Esophagus muscularis mucosa (tissue), 4 donors: ENCODE data around the gene MRM2. TPM values are rescaled to one million over a fixed set of nuclear protein-coding genes. Genes with fewer than 3 reads are reported as not detected.

Experiments
- DNase-seq: peaks from one replicate; pipeline ENCODE4 v3.0.0-alpha.2; 2017; ENCODE audit errors: extremely low spot score
- H3K27ac ChIP-seq, 4 donors: fragments of 200-600 bp; sonication (generic); replicated peaks in 1 of 4; 1 replicate in 3 of 4; 2 replicates in 1 of 4; pipeline ENCODE4 v1.5.1; 2016 to 2019; ENCODE audit warnings: mild to moderate bottlenecking in 1 of 4
- H3K27me3 ChIP-seq, 4 donors: fragments of 200-600 bp; sonication (generic); one replicate each; pipeline versions ENCODE4 v1.5.1 to v1.6.0; 2016 to 2019
- H3K36me3 ChIP-seq, 4 donors: fragments of 200-600 bp; sonication (generic); one replicate each; pipeline ENCODE4 v1.5.1; 2016 to 2019
- H3K4me1 ChIP-seq, 4 donors: fragments of 200-600 bp; sonication (generic); one replicate each; pipeline ENCODE4 v1.5.1; 2016 to 2019
- H3K4me3 ChIP-seq, 4 donors: fragments of 200-600 bp; sonication (generic); 1 replicate in 2 of 4; 2 replicates in 2 of 4; pipeline ENCODE4 v1.5.1; 2016 to 2019; ENCODE audit warnings: mild to moderate bottlenecking in 4 of 4, moderate library complexity in 1 of 4
- H3K9me3 ChIP-seq, 4 donors: fragments of 200-600 bp; sonication (generic); 1 replicate in 3 of 4; 2 replicates in 1 of 4; pipeline ENCODE4 v1.5.1; 2016 to 2019
- CTCF ChIP-seq, 3 experiments: fragments of 200-600 bp in 2 of 3; fragments of 450-650 bp in 1 of 3; sonication (generic) in 2 of 3; IDR thresholded peaks; one replicate each; pipeline ENCODE4 v1.5.1; 2017 to 2019; ENCODE audit warnings: antibody characterized with exemption in 3 of 3, mild to moderate bottlenecking in 2 of 3, moderate library complexity in 1 of 3
- EP300 ChIP-seq: sonication (generic); formaldehyde crosslinking; IDR thresholded peaks from one replicate; pipeline ENCODE4 v1.6.1; 2017; ENCODE audit warnings: antibody characterized with exemption
- POLR2A ChIP-seq: fragments of 450-650 bp; IDR thresholded peaks from one replicate; pipeline ENCODE4 v1.6.1; 2017; ENCODE audit warnings: antibody characterized with exemption, moderate library complexity, mild to moderate bottlenecking, low read depth
- POLR2AphosphoS5 ChIP-seq, 2 donors: sonication (generic); formaldehyde crosslinking; IDR thresholded peaks; one replicate each; pipeline ENCODE4 v1.6.1; 2017; ENCODE audit warnings: antibody characterized with exemption in 2 of 2
- WGBS: methylation state at CpG from one replicate; pipeline ENCODE4 v1.1.5; 2018; 5-methylcytosine and 5-hydroxymethylcytosine counted together
- intact Hi-C: fragments of 100-400 bp; cut with DNase I; formaldehyde crosslinking; loops from one replicate; pipeline ENCODE4 v1.15.1; 2023
- total RNA-seq, 4 donors: library from RNA; depleted of rRNA; stranded (reverse); fragments of >200 nt; gene quantifications; one replicate each; pipeline versions ENCODE4 v1.1.0 to v1.2.1, GENCODE V29; 2016

MRM2 gene
- total RNA-seq, 4 donors from 2014 or later = 13.3 to 20.3 (median 16.5) TPM

GRCh38 chr7:2249744-2250323, 7.8 kb upstream of the MRM2 start:
- Histone ChIP-seq H3K4me1 (peaks cover 6 to 15% (median 11%) of the 10 kb centered on the region in 4 donors), H3K9me3 (no peaks in the 10 kb centered on the region), H3K27me3 (no peaks in the 10 kb centered on the region), H3K4me3 (no peak overlapping the region), H3K27ac (peak overlapping the region in 1 of 4 donors; percentile 62), H3K36me3 (peaks cover 5 to 28% (median 12%) of the 10 kb centered on the region in 4 donors)
- DNase-seq = no peak
- intact Hi-C loops = loop anchor here (5.0 kb wide), 1 partner anchor 102 kb away; the partner anchor contains the start of gene EIF3B
- TF ChIP-seq EP300 (no peak), POLR2AphosphoS5 (IDR thresholded peaks at IDR 0.05) (no peak), POLR2A (no peak), CTCF (IDR thresholded peaks at IDR 0.05) (no peak)
- 83% methylated on average over 27 of the region's 27 CpGs for WGBS

GRCh38 chr7:2248984-2249694, 7.1 kb upstream of the MRM2 start:
- Histone ChIP-seq H3K4me3 (no peak overlapping the region), H3K27me3 (no peaks in the 10 kb centered on the region), H3K4me1 (peaks cover 6 to 15% (median 11%) of the 10 kb centered on the region in 4 donors), H3K27ac (peak overlapping the region in 2 of 4 donors; percentile 34 to 62), H3K9me3 (no peaks in the 10 kb centered on the region), H3K36me3 (peaks cover 0 to 21% (median 5%) of the 10 kb centered on the region in 4 donors)
- intact Hi-C loops = loop anchor here (5.0 kb wide), 1 partner anchor 103 kb away; the partner anchor contains the start of gene EIF3B
- DNase-seq = no peak
- WGBS = 30% methylated on average over 16 of the region's 24 CpGs
- TF ChIP-seq CTCF (IDR thresholded peaks at IDR 0.05) (no peak), POLR2AphosphoS5 (IDR thresholded peaks at IDR 0.05) (peak in 1 of 2 donors; percentile 12)

- no peak overlapping the region for H3K4me3 ChIP-seq
- H3K27me3 ChIP-seq = no peaks in the 10 kb centered on the region
- peaks cover 0 to 11% (median 2%) of the 10 kb centered on the region in 4 donors for H3K36me3 ChIP-seq
- WGBS = 81% methylated on average over 29 of the region's 36 CpGs
- TF ChIP-seq POLR2AphosphoS5 (IDR thresholded peaks at IDR 0.05) (no peak), CTCF (IDR thresholded peaks at IDR 0.05) (peak; percentile 20 to 58 (median 42)), POLR2A (no peak), EP300 (no peak)
- H3K4me1 ChIP-seq = peaks cover 13 to 23% (median 17%) of the 10 kb centered on the region in 4 donors
- intact Hi-C loops = loop anchor here (5.0 kb wide), 1 partner anchor 105 kb away; the partner anchor contains the start of gene EIF3B
- no peak for DNase-seq
- H3K9me3 ChIP-seq = no peaks in the 10 kb centered on the region
- no peak overlapping the region for H3K27ac ChIP-seq
Observed at GRCh38 chr7:2247141-2247995, 5.4 kb upstream of the MRM2 start.

GRCh38 chr7:2245883-2246675, 4.1 kb upstream of the MRM2 start:
- DNase-seq = no peak
- Histone ChIP-seq H3K4me1 (peaks cover 18 to 30% (median 24%) of the 10 kb centered on the region in 4 donors), H3K27ac (no peak overlapping the region), H3K9me3 (no peaks in the 10 kb centered on the region), H3K36me3 (peaks cover 0 to 5% (median 2%) of the 10 kb centered on the region in 4 donors), H3K27me3 (no peaks in the 10 kb centered on the region), H3K4me3 (no peak overlapping the region)
- intact Hi-C loops = loop anchor here (5.0 kb wide), 1 partner anchor 106 kb away; the partner anchor contains the start of gene EIF3B
- no peak for TF ChIP-seq POLR2AphosphoS5 (IDR thresholded peaks at IDR 0.05)
- TF ChIP-seq POLR2A = no peak
- no peak for TF ChIP-seq CTCF (IDR thresholded peaks at IDR 0.05)
- no peak for TF ChIP-seq EP300
- WGBS = 58% methylated on average over 17 of the region's 22 CpGs
